Measurements from ENCODE around the gene ASCL1.

Gene ASCL1

DNA sequence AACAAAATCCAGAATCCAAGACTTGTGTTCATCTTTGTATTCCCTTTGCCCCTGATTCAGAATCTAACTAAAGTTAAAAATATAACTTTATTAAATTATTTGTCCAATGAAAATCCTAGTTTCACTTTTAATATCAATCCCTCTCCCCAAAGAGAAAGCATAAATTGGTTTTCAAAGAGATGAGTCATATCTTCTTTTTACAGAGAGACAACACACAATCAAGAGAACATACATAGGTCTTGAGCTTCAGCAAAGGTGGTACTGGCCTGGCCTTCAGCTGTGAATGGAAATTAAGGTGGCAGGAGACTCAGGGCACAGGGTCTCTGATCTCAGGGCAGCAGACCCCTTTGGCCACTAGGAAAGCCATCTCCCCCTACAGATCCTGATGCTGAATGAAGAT, 4.3 kb upstream of the ASCL1 start:
- no peak for DNase-seq

DNA sequence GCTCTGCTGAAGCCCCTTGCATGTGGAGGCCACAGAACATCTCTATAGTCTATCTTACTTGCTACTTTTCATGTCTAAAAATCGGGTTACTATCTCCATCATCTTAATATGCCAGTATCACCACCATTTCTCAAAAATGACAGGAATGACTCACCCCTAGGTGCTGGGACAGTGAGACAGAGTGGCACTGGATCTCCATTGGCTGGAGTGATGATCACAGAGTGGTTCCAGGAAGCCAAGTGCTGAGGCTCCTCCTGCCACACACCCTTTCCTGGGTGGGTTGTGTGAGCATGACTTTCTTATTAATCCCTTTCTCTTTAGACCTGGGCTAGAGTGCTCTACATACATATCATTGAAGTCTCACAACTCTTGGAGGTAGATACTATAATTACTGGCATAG, 3.3 kb upstream of the ASCL1 start:
- DNase-seq = no peak

DNA sequence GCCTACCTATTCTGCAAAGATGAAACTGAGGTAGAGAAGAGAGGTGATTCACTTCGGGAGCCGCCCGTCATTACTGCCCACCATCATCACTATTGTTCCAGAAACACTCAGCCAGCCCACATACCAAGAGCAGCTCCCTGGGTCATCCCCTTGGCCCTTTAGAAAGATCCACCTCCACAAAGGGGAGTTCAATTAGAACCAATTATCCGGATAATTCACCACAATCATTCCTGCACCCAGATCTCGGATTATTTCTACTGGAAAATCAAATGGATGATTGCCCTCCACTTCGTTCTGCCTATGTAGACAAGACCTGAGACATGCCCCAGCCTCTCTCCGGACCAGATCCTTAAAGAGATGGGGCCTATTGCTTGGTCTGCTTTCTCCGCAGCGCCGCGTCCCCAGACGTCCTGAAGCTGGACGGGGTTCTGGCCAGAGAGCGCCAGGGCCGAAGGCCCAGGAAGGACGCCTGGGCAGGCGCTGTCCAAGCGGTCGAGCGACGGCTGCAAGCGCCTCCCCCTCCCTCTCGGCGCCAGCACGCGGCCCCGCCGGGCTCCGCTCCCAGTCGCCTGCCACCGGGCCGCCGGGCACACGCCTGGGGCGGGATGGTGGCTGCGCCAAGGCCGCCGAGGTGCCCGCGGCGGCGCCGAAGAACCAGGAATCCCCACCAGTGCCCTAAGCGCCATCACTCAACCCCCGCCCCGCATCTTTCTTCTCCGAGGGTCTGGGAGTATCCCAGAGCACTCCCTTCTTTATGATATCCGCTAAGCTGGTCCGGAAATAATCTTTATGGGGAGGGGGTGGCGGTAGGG, 1.3 kb upstream of the ASCL1 start:
- peak; percentile 47 for DNase-seq

DNA sequence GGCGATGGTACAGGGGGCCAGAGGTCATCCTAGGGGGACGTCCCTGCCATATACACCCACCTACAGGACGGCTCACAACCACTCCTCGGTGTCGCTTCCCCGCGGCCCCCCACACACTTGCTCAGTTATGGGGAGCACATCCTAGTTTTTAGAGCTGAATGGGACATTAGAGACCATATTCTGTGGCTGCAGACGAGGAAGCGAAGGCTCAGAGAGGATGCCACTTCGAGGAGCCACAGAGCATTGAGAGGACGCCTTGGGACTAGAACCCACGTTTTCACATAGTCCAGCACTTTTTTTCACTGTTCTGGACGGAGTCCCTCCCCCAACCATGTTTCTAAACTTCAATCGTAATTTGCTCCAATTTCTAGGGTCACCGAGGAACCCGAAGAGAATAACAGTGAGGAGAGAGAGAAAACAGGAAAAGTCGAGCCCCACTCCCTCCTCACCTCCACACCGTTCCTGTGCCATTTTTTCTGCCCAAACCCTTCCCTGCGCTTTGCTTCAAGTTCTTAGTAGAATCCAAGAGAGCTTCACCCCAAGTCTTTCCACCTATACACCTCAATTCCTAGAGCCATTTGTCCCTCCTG, 641 bp upstream of the ASCL1 start:
- DNase-seq = no peak

DNA sequence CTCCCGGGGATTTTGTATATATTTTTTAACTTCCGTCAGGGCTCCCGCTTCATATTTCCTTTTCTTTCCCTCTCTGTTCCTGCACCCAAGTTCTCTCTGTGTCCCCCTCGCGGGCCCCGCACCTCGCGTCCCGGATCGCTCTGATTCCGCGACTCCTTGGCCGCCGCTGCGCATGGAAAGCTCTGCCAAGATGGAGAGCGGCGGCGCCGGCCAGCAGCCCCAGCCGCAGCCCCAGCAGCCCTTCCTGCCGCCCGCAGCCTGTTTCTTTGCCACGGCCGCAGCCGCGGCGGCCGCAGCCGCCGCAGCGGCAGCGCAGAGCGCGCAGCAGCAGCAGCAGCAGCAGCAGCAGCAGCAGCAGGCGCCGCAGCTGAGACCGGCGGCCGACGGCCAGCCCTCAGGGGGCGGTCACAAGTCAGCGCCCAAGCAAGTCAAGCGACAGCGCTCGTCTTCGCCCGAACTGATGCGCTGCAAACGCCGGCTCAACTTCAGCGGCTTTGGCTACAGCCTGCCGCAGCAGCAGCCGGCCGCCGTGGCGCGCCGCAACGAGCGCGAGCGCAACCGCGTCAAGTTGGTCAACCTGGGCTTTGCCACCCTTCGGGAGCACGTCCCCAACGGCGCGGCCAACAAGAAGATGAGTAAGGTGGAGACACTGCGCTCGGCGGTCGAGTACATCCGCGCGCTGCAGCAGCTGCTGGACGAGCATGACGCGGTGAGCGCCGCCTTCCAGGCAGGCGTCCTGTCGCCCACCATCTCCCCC, 777 bp downstream of the ASCL1 start:
- no peak for DNase-seq

DNA sequence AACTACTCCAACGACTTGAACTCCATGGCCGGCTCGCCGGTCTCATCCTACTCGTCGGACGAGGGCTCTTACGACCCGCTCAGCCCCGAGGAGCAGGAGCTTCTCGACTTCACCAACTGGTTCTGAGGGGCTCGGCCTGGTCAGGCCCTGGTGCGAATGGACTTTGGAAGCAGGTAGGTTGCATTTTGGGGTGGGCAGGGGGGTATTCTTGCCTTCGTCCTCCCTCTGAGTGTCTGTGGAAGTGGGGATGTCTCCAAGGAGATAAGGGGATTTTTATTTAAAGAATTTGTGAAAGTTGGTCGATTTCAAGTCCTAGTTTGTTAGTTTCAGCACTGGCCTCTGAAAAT, 1.3 kb downstream of the ASCL1 start:
- DNase-seq = no peak

DNA sequence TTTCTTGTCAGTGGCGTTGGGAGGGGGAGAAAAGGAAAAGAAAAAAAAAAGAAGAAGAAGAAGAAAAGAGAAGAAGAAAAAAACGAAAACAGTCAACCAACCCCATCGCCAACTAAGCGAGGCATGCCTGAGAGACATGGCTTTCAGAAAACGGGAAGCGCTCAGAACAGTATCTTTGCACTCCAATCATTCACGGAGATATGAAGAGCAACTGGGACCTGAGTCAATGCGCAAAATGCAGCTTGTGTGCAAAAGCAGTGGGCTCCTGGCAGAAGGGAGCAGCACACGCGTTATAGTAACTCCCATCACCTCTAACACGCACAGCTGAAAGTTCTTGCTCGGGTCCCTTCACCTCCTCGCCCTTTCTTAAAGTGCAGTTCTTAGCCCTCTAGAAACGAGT, 1.9 kb downstream of the ASCL1 start:
- DNase-seq = no peak

DNA sequence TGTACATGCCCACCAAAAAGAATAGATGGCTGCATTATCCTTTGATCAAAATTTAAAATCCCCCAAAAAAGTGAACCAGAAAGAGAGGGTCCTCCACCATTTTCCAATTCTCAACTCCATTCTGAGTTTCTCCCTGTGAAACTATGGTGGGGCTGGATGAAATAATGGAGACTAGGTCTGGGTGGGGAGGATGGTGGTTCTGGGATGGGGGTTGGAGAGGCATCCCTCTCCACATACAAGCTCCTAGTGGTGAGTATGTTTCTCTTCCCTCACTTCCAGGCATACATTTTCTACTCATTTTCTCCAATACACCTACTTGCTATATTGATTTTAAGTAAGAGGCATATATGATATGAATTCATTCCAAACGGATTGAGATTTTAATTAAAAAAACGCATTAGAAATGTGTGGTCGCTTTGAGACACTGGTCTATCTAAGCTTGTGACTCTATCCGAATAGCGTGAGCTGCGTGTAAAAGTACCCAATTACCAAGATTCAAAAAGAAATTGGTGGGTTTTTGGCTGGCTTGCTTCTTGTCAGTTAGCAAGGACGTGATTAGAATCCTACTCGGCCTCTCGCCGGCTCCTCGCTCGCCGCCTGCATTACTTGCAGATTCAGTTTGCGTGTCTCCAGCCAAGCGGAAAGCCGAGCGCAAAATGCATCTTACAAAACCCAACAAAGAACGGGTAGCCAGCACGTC, 3.4 kb downstream of the ASCL1 start:
- peak; percentile 71 for DNase-seq

DNA sequence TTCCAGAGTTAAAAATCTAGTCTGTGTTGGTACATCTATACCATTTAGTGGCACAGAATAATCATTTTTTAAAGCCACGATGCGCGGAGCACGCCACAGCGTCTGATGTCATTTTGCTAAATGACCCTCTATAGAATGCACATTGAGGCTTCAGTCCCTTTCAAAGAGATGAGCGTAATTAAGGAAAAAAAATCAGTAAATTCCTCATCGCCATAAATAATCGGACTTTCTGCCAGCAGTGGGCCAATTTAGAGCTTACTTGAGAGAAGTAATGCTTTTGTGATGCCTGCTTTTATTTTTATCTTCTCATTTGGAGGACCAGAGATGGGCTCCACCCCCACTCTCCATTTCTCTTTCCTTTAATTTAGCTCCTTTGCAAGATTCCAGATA, 4.0 kb downstream of the ASCL1 start:
- no peak for DNase-seq

DNA sequence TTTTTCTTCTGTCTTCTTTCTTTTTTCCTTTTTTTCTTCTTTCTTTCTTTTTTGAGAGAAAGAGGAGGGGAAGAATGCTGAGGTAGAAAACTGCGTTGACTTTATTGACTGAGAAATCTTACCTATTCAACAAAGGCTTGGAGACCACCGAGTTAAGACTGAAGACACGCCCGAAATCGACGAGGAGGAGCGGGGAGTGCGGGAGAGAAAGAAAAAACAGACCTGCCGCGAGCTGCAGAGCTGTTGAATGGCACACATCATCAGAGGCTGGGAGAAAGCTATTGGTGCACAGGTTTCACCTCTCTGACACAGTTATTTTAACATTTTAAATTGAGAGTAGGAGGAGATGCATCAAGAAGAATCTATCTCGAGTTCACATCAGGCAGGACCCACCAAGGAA, 5.1 kb downstream of the ASCL1 start:
- DNase-seq = no peak

DNA sequence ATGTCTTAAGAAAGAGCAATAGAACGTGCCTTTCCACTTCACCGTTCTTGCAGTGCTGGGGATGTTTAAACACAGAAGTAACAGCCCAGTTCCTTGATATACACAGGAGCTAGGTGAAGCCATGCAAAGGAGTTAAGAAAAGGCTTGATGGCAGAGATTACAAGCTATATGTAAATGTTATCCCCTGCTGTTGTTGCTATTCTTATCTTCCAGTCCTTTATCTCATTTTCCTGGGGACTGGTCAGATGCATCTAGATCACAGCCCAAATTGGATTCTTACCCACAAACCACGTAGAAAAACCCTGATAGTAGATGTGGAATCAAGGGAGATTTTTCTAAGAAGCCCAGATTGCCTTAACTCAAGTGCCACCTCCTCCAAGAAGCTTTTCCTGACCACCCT, 5.5 kb downstream of the ASCL1 start:
- no peak for DNase-seq

DNA sequence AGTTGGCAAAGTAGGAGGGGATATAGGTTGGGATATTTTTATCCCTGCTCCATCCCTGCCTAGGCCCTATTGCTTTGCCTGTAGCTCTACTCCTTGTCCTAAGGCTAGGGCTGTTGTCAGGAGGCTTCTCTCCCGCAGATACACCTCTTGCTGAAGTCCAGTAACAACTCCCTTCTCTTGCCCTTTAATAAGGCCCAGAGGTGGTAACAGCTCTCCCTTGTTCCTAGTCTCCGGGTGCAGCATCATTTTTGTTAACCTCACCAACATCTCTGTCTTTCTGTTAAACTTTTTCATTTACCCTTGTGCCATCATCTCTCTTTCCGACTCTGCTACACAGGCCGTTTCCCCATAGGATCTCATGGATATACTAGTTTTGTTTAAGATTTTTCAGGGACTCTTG, 6.3 kb downstream of the ASCL1 start:
- DNase-seq = no peak

DNA sequence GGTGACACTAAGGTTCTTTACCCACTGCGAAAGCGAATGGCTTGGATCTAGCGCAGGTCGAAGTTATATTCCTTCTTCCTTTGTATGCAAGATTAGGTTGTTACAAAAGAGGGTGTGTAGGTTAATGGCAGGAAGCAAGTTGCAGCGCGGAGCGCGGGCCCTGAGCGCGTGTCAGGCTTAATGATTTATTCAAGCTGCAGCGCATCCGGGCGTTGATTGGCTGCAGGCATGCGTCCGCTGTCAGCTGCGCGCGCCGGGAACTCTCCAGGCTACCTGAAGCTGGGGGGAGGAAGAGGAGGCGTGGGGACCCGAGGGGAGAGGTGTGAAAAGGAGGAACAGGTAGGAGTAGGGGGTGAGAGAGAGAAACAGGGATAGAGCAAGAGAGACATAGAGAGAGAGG, 7.4 kb downstream of the ASCL1 start:
- no peak for DNase-seq

DNA sequence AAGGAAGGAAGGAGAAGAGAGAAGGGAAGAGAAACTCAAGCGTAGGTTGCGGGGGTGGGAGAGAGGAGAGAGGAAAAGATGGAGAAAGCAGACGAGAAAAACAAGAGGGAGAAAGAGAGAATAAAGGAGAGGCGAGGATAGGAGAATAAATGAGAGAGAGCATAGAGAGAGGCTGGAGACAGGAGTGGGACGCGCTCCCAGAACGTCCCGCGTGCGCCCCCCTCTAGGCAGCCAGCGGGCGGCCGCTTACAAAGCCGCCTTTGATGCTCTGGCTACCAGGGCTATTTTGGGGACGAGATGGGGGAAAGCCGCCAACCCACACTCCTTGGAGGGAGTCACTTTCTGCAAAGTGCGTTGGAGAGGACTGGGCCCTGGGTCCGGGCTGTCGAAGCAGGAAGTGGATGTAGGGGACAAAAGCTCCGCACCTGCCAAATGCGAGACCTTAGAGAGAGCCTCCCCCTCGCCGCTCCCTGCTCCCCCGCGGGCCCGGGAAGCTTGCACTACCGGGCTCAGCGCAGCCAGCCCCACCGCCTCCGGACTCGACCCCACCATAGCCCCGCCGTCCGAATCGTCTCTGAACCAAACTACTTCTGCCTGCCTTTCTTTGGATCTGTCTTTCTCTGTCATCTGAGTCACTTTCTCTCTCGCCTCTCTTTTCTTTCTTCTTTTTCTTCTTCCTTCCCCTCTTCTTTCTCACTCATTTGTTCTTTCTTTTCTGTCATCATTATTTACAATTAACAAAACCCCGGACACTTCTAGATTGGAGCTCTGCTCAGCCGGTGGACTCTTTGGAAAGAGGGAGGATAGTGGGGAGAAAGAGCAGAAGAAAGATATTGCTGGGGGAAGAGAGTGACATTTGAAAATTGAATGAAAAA, 8.0 kb downstream of the ASCL1 start:
- DNase-seq = no peak

DNA sequence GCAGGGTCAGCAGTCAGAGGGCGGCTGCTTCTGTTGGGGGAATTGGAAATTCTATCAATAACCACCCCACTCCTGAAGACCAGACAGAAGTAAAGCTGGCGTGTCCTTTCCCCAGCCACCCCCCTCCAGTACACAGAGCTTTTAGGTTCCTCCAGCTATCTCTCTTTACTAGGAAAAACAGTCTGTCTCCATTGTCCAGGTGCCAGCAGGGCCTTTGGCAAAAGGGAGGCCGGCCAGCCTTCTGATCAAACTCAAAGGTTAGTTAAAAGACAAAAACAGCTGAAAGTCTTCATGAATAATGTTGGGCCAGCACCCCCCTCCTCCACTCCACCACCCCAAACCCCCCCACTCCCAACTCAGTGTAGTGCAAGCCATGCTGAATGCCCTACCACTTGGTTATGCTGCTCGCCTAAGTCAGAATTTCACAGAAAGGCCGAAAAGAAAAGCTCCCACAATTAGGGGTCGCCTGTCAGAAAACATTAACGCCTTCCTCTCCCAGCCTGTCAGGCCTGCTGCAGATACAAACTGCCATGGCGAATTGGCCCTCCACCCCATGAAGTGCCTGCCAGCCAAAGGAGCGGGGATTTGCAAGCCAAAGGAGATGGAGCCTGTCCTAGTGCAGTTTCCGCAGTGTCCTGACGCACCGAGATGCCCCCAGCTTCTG, 8.9 kb downstream of the ASCL1 start:
- no peak for DNase-seq

DNA sequence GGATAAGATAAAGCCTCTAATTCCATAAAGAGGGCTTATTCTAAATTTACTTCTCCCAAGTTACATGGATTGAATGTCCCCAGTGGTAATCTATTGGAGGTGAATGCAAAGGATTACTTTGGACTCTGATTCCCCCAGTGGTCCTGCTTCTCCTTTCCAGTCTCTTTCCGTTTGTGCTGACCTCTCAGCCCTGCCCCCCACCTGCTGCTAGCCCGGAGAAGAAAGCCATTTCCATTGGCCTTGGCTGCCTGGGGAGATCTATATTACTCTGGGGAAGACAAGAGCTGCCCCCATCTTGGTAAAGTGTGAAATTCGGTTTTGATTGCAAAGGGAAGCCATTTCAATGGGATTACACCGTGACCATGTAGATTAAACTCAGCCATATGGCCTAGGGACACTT, 13.3 kb downstream of the ASCL1 start:
- no peak for DNase-seq

DNA sequence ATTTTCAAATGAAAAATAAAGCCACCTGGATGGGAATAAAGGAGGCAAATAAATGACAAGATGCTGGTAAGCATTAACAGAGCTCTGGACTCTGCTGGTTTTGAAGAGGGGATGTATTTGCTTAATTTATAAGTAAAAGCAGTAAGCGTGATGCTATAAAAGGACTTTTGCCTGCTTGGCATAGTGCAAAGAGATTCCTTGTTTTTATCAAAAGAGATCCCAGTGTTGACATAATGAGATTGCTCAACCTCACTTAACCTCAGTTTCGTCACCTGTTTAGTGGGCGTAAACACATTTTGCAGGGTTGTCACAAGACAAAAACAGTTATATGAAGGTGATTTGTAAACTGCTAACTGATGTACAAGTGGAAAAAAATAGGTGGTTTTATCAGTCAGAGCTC, 13.8 kb downstream of the ASCL1 start:
- DNase-seq = no peak

DNA sequence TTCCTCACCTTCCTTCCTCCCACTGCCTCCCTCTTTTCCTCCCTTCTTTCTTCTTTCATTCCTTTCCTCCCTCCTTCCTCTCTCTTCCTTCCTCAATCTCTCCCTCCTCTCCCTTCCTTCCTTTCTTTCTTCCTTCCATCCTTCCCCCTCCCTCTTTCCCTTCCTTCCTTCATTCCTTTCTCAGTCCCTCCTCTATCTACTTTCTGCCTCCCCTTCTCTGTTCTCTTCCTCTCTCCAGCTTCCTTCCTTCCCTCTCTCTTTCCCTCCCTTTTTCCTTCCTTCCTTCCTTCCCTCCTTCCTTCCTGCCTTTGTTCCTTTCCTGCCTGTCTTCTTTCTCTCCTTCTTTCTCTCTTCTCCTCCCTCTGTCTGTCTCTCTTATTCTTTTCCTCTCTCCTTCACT, 16.1 kb downstream of the ASCL1 start:
- DNase-seq = no peak

DNA sequence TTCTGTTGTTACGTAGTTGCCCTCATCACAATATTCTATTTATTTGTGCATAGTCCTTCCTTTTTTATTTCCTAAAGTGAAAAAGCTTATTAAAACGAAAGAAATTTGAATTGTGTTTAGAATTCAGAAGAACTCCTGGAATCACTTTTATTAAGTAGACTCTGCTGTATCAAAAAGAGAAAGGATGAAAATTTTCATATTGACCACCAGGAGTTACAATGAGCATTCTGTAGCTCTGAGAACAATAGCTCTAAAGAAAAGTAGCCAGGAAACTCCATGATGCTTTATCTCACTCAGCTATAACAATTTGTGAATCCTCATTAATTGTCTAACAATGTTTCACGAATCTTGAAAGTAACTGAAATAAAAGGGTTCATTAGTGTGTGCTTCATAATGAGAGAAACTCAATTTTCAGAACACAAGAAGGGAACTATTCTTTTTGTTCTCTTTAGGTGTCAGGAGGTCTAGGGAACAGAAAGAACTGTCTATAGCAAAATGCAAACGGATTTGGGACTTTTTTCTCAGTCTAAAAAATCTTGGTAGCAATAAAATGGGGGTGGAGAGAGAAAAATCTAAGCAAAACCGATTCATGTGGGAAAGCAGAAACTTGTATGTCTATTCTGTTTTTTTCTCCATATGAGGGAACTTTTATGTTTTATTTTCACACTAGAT, 19.3 kb downstream of the ASCL1 start:
- no peak for DNase-seq

DNA sequence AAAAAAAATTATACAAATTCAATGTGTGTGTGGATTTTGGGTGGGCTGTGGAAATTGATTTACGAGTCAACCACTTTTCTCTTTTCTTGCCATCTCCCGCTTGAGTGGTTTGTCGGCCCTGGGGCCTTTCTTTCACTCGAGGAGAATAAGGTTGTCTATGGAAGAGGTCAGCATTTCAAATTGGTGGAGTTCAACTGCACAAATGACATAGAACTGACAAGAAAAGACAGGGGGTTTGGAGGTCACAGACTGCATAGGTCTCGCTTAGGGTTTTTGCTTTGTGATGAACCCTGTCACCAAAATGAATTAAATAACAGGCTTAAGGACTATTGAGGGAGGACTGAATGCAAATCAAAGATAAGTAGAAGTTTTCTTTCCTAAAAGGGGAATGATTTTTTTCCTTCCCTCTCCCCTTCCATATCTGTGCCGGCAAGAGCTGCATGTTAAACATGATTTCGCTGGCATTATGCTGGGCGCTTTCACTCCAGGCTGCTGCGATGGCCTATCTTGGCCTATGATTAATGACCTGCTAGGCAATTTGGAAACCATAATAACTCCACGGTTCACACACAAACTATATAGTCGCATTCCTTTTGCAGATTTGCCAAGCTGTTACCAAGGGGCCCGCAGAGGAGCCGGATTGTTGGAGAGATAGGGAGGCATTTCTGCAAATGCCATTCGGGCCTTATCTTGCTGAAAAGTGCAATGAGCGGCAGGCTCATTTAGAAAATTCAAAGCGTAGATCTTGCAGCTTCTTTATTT, 20.7 kb downstream of the ASCL1 start:
- no peak for DNase-seq

DNA sequence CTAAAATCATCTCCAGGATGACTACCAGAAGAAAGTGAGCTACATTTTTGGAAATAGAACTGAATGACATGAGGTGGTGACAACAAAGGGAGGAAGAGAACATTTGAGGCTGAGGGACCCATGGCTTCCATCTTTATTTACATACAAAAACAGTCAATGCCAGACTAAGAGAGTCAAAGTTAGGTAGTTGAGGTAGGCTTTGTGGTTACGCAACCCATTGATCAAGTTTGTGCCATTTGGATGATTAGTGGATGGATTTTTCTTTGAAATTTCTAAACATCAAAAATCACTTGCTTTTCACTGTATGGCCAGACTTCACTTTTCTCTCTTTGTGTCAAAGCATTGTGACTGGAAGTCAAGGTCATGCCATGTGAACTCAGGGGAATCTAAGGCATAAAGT, 22.9 kb downstream of the ASCL1 start:
- no peak for DNase-seq
